Stimulated activated CD8-positive, alpha-beta memory T cell treated with anti-CD3 and anti-CD28 coated beads, Interleukin-4, amount 100 ng/mL, for 1 hour (primary cell): ENCODE results near the gene INHBB.

Experiments
- DNase-seq, 2 donors: peaks; one replicate each; pipeline ENCODE4 v3.0.0-alpha.2; 2020; ENCODE audit warnings: low read depth in 2 of 2, low spot score in 1 of 2

INHBB gene

GRCh38 chr2:120341977-120342376 is 4.0 kb upstream of the INHBB start:
- no peak for DNase-seq

GRCh38 chr2:120342446-120342845 is 3.5 kb upstream of the INHBB start:
- no peak for DNase-seq

- DNase-seq: no peak
Observed at GRCh38 chr2:120343100-120343432, 2.9 kb upstream of the INHBB start.

- DNase-seq: peak in 1 of 2 donors; percentile 4
Observed at GRCh38 chr2:120343433-120344105, 2.4 kb upstream of the INHBB start.

- DNase-seq: no peak
Observed at GRCh38 chr2:120344214-120344975, 1.5 kb upstream of the INHBB start.

GRCh38 chr2:120344976-120345581 is 857 bp upstream of the INHBB start:
- DNase-seq: no peak

GRCh38 chr2:120345608-120346007 is 328 bp upstream of the INHBB start:
- DNase-seq: no peak

- DNase-seq: no peak
Observed at GRCh38 chr2:120346667-120347358, 877 bp downstream of the INHBB start.

- DNase-seq: no peak
Observed at GRCh38 chr2:120347396-120348060, 1.6 kb downstream of the INHBB start.

- no peak for DNase-seq
Observed at GRCh38 chr2:120348134-120348736, 2.3 kb downstream of the INHBB start.

GRCh38 chr2:120348737-120349439 is 3.0 kb downstream of the INHBB start:
- no peak for DNase-seq

- no peak for DNase-seq
Observed at GRCh38 chr2:120349440-120349921, 3.5 kb downstream of the INHBB start.

GRCh38 chr2:120350080-120350479 is 4.1 kb downstream of the INHBB start:
- DNase-seq: no peak

GRCh38 chr2:120350801-120351320 is 4.9 kb downstream of the INHBB start:
- DNase-seq: no peak

- DNase-seq: no peak
Observed at GRCh38 chr2:120352696-120353590, 7.0 kb downstream of the INHBB start.

- DNase-seq: no peak
Observed at GRCh38 chr2:120353591-120353898, 7.6 kb downstream of the INHBB start.

GRCh38 chr2:120353931-120354330 is 8.0 kb downstream of the INHBB start:
- no peak for DNase-seq

GRCh38 chr2:120354467-120354866 is 8.5 kb downstream of the INHBB start:
- DNase-seq: no peak
